Stomach (tissue), 9 donors: ENCODE measurements around the gene USP34. TPM values are rescaled to one million over a fixed set of nuclear protein-coding genes. Genes with fewer than 3 reads are reported as not detected.
"Not testable (repeated sequence)": the region's sequence is repeated elsewhere in the genome, so short reads cannot be mapped to it uniquely, and the experiment has no call there.

ENCODE experiments used
- DNase-seq, 2 donors: peaks; one replicate each; pipeline versions ENCODE4 v3.0.0 to v3.0.0-alpha.2; 2013 to 2019
- H3K27ac ChIP-seq, 5 donors: fragments of 200-600 bp in 4 of 5; sonication (generic) in 4 of 5; one replicate each; pipeline ENCODE4 v1.5.1; 2013 to 2019; ENCODE audit warnings: mild to moderate bottlenecking in 1 of 5, moderate library complexity in 1 of 5
- H3K27me3 ChIP-seq, 3 donors: fragments of 200-600 bp; sonication (generic); one replicate each; pipeline ENCODE4 v1.5.1; 2017 to 2019; ENCODE audit warnings: mixed run types in 1 of 3
- H3K36me3 ChIP-seq, 4 donors: fragments of 200-600 bp; sonication (generic); 1 replicate in 3 of 4; 2 replicates in 1 of 4; pipeline ENCODE4 v1.5.1; 2016 to 2019
- H3K4me1 ChIP-seq, 4 donors: fragments of 200-600 bp; sonication (generic); one replicate each; pipeline ENCODE4 v1.5.1; 2016 to 2019
- H3K4me3 ChIP-seq, 4 donors: fragments of 200-600 bp; sonication (generic) in 3 of 4; one replicate each; pipeline ENCODE4 v1.5.1; 2016 to 2019; ENCODE audit warnings: mild to moderate bottlenecking in 1 of 4
- H3K9me3 ChIP-seq, 4 donors: fragments of 200-600 bp; sonication (generic); one replicate each; pipeline ENCODE4 v1.5.1; 2016 to 2019
- CTCF ChIP-seq, 7 experiments: fragments of 450-650 bp in 4 of 7; fragments of 200-600 bp in 3 of 7; sonication (generic) in 3 of 7; IDR thresholded peaks; one replicate each; pipeline ENCODE4 v1.5.1; 2016 to 2019; ENCODE audit warnings: antibody characterized with exemption in 7 of 7, control low read depth in 2 of 7, mild to moderate bottlenecking in 1 of 7
- EP300 ChIP-seq: sonication (generic); formaldehyde crosslinking; IDR thresholded peaks from one replicate; pipeline ENCODE4 v1.6.1; 2017; ENCODE audit warnings: antibody characterized with exemption
- POLR2A ChIP-seq, 4 donors: fragments of 450-650 bp; IDR thresholded peaks; one replicate each; pipeline ENCODE4 v1.6.1; 2016; ENCODE audit warnings: antibody characterized with exemption in 4 of 4, control low read depth in 2 of 4, mild to moderate bottlenecking in 1 of 4, moderate library complexity in 1 of 4
- POLR2AphosphoS5 ChIP-seq, 3 donors: sonication (generic); formaldehyde crosslinking; IDR thresholded peaks; one replicate each; pipeline ENCODE4 v1.6.1; 2016; ENCODE audit warnings: antibody characterized with exemption in 3 of 3
- WGBS, 5 donors: extraction: QIAGEN DNeasy Blood & Tissue Kit in 3 of 5; methylation state at CpG; one replicate each; pipeline versions ENCODE4 v1.1.5 to v1.1.7; 2013 to 2018; 5-methylcytosine and 5-hydroxymethylcytosine counted together
- intact Hi-C: fragments of 100-400 bp; cut with DNase I; formaldehyde crosslinking; loops from one replicate; pipeline ENCODE4 v1.15.1; 2023; ENCODE audit warnings: low total_unique reads
- polyA plus RNA-seq, 3 donors: library from polyadenylated mRNA; stranded (reverse); fragments of 200-250 nt; gene quantifications; one replicate each; pipeline ENCODE4 v1.2.3, GENCODE V29; 2013
- total RNA-seq, 5 donors: library from RNA; depleted of rRNA; stranded (reverse); fragments of >200 nt; gene quantifications; one replicate each; pipeline versions ENCODE4 v1.1.0 to v1.2.3, GENCODE V29; 2014 to 2016
- donor health status: healthy with polysubstance abuse.
- donor health status: Bipolar disorder and iron deficiency.
- donor health status: healthy.

The USP34 gene
- total and polyA plus RNA-seq, 8 donors, result 21.1 to 300 (median 73.2) TPM

DNA sequence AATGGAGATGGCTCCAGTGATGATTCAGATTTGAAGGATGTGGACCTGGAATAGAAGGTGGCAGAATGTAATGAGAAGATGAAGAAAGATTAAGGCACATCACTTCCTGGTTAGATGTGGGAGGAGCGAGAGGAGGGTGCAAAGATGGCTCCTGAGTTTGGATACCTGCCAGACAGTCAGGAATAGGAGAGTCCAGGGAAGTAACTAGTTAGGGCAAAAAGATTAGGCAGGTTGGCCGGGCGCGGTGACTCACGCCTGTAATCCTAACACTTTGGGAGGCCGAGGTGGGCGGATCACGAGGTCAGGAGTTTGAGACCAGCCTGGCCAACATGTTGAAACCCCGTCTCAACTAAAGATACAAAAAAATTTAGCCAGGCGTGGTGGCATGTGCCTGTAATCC is 303.3 kb downstream of the USP34 start:
- 92 to 96% (median 95%) methylated on average over 10 of the region's 10 CpGs for WGBS, 5 donors
- Histone ChIP-seq H3K4me3 (no peak overlapping the region), H3K9me3 (no peaks in the 10 kb centered on the region), H3K27me3 (no peaks in the 10 kb centered on the region), H3K4me1 (peaks cover 0 to 3% (median 0%) of the 10 kb centered on the region in 4 donors), H3K27ac (no peak overlapping the region), H3K36me3 (peaks cover 20 to 52% (median 47%) of the 10 kb centered on the region in 4 donors)
- intact Hi-C loops, result no loop called here
- TF ChIP-seq POLR2AphosphoS5 (IDR thresholded peaks at IDR 0.05), result no peak
- DNase-seq, result no peak

GRCh38 chr2:61165946-61166345 is 304.9 kb downstream of the USP34 start:
- H3K36me3 ChIP-seq, result peaks cover 20 to 59% (median 47%) of the 10 kb centered on the region in 4 donors
- 86 to 94% (median 89%) methylated on average over 3 of the region's 3 CpGs for WGBS, 5 donors
- no peak for TF ChIP-seq CTCF (IDR thresholded peaks at IDR 0.05)
- no peak for TF ChIP-seq POLR2AphosphoS5 (IDR thresholded peaks at IDR 0.05)
- TF ChIP-seq EP300, result no peak
- no peak for TF ChIP-seq POLR2A (IDR thresholded peaks at IDR 0.05)
- no peak for DNase-seq
- H3K9me3 ChIP-seq, result no peaks in the 10 kb centered on the region
- no peaks in the 10 kb centered on the region for H3K27me3 ChIP-seq
- no peaks in the 10 kb centered on the region for H3K4me1 ChIP-seq
- intact Hi-C loops, result no loop called here
- no peak overlapping the region for H3K4me3 ChIP-seq
- no peak overlapping the region for H3K27ac ChIP-seq

DNA sequence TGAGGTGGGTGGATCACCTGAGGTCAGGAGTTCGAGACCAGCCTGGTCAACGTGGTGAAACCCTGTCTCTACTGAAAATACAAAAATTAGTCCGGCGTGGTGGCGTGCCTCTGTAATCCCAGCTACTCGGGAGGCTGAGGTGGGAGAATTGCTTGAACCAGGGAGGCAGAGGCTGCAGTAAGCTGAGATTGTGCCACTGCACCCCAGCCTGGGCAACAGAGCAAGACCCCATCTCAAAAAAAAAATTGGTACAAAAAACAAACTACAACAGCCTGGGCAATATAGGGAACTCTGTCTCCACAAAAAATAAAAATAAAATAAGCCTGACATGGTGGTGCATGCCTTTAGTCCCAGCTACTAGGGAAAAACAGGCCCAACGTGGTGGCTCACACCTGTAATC is 305.8 kb downstream of the USP34 start:
- H3K4me3 ChIP-seq, H3K4me1 ChIP-seq, H3K27me3 ChIP-seq, DNase-seq, H3K9me3 ChIP-seq, H3K27ac ChIP-seq, intact Hi-C loops: not testable (repeated sequence)
- WGBS, 5 donors, result 92 to 98% (median 95%) methylated on average over 7 of the region's 7 CpGs
- H3K36me3 ChIP-seq, result peaks cover 20 to 67% (median 54%) of the 10 kb centered on the region in 4 donors

GRCh38 chr2:61162721-61163120 is 308.2 kb downstream of the USP34 start:
- H3K27ac ChIP-seq, result no peak overlapping the region
- 69 to 77% (median 74%) methylated on average over 5 of the region's 5 CpGs for WGBS, 5 donors
- DNase-seq, result no peak
- TF ChIP-seq POLR2A (IDR thresholded peaks at IDR 0.05) (no peak), POLR2AphosphoS5 (IDR thresholded peaks at IDR 0.05) (no peak), EP300 (no peak), CTCF (IDR thresholded peaks at IDR 0.05) (no peak)
- no peaks in the 10 kb centered on the region for H3K9me3 ChIP-seq
- peaks cover 20 to 88% (median 72%) of the 10 kb centered on the region in 4 donors for H3K36me3 ChIP-seq
- intact Hi-C loops, result no loop called here
- H3K27me3 ChIP-seq, result no peaks in the 10 kb centered on the region
- H3K4me3 ChIP-seq, result no peak overlapping the region
- H3K4me1 ChIP-seq, result no peaks in the 10 kb centered on the region

GRCh38 chr2:61161888-61162287 is 309.0 kb downstream of the USP34 start, which contains the start of gene C2orf74:
Gene C2orf74 (plus strand): TSS chr2:61162188. CDS start chr2:61162515, 327 bp downstream.
- 89 to 93% (median 92%) methylated on average over 5 of the region's 5 CpGs for WGBS, 5 donors

More at GRCh38 chr2:61161888-61162287, 309.0 kb downstream of the USP34 start, which contains the start of gene C2orf74:
- TF ChIP-seq POLR2A (IDR thresholded peaks at IDR 0.05) (no peak), CTCF (IDR thresholded peaks at IDR 0.05) (no peak), EP300 (no peak), POLR2AphosphoS5 (IDR thresholded peaks at IDR 0.05) (no peak)
- no peaks in the 10 kb centered on the region for H3K27me3 ChIP-seq
- H3K36me3 ChIP-seq, result peaks cover 20 to 88% (median 71%) of the 10 kb centered on the region in 4 donors
- H3K27ac ChIP-seq, result no peak within 1 kb of the TSS
- no peaks in the 10 kb centered on the region for H3K9me3 ChIP-seq
- no peak within 1 kb of the TSS for H3K4me3 ChIP-seq
- intact Hi-C loops, result no loop called here
- H3K4me1 ChIP-seq, result no peaks in the 10 kb centered on the region
- no peak for DNase-seq
